H9 (cell line): ENCODE results near the gene PCF11. TPM values are rescaled to one million over a fixed set of nuclear protein-coding genes. Genes with fewer than 3 reads are reported as not detected.

Experiments
- DNase-seq: peaks from one replicate; pipeline ENCODE4 v3.0.0-alpha.2; 2017
- H2AFZ ChIP-seq: one replicate; pipeline ENCODE4 v1.6.1; 2013; ENCODE audit warnings: mild to moderate bottlenecking, low read length, control low read depth, moderate library complexity
- H2AK5ac ChIP-seq: 2 replicates; pipeline ENCODE4 v1.6.1; 2013; ENCODE audit warnings: low read length, control low read depth, mixed read lengths; ENCODE audit not compliant: insufficient read length
- H2BK120ac ChIP-seq: one replicate; pipeline ENCODE4 v1.6.1; 2013; ENCODE audit warnings: low read depth, mild to moderate bottlenecking, low read length, control low read depth, inconsistent platforms; ENCODE audit not compliant: poor library complexity, severe bottlenecking
- H2BK12ac ChIP-seq: 2 replicates; pipeline ENCODE4 v1.6.1; 2013; ENCODE audit warnings: low read length, control low read depth, mixed read lengths, low read depth; ENCODE audit not compliant: insufficient read length
- H2BK15ac ChIP-seq: 2 replicates; pipeline ENCODE4 v1.6.1; 2013; ENCODE audit warnings: low read depth, low read length, control low read depth
- H2BK20ac ChIP-seq: one replicate; pipeline ENCODE4 v1.6.1; 2013; ENCODE audit warnings: low read depth, mild to moderate bottlenecking, low read length, control low read depth, inconsistent platforms; ENCODE audit not compliant: poor library complexity, severe bottlenecking
- H2BK5ac ChIP-seq: 2 replicates; pipeline ENCODE4 v1.6.1; 2013; ENCODE audit warnings: low read length, control low read depth, mixed read lengths; ENCODE audit not compliant: insufficient read length
- H3K14ac ChIP-seq: 2 replicates; pipeline ENCODE4 v1.6.1; 2013; ENCODE audit warnings: low read length, control low read depth; ENCODE audit not compliant: insufficient read depth
- H3K18ac ChIP-seq: 2 replicates; pipeline ENCODE4 v1.6.1; 2013; ENCODE audit warnings: low read depth, mild to moderate bottlenecking, mixed read lengths, low read length, control low read depth; ENCODE audit not compliant: insufficient read length
- H3K23ac ChIP-seq: 2 replicates; pipeline ENCODE4 v1.6.1; 2013; ENCODE audit warnings: low read length, control low read depth, mixed read lengths, low read depth; ENCODE audit not compliant: insufficient read length
- H3K23me2 ChIP-seq: 2 replicates; pipeline ENCODE4 v1.6.1; 2013; ENCODE audit warnings: low read depth, mild to moderate bottlenecking, mixed read lengths, low read length, control low read depth; ENCODE audit not compliant: insufficient read length, poor library complexity, severe bottlenecking
- H3K27ac ChIP-seq: 2 replicates; pipeline ENCODE4 v1.5.1; 2013; ENCODE audit warnings: low read length, control low read depth, mixed read lengths, low read depth; ENCODE audit not compliant: insufficient read length
- H3K27me3 ChIP-seq: 2 replicates; pipeline ENCODE4 v1.6.1; 2013; ENCODE audit warnings: low read length, control low read depth, inconsistent platforms; ENCODE audit not compliant: insufficient read depth
- H3K4ac ChIP-seq: 2 replicates; pipeline ENCODE4 v1.6.1; 2013; ENCODE audit warnings: low read depth, mild to moderate bottlenecking, control low read depth, inconsistent platforms, low read length, moderate library complexity
- H3K4me1 ChIP-seq: 2 replicates; pipeline ENCODE4 v1.6.1; 2013; ENCODE audit warnings: low read length, control low read depth, inconsistent platforms; ENCODE audit not compliant: insufficient read depth
- H3K4me2 ChIP-seq: 2 replicates; pipeline ENCODE4 v1.6.1; 2013; ENCODE audit warnings: low read length, control low read depth, mixed read lengths; ENCODE audit not compliant: insufficient read length, insufficient read depth
- H3K56ac ChIP-seq: 2 replicates; pipeline ENCODE4 v1.6.1; 2013; ENCODE audit warnings: low read depth, mild to moderate bottlenecking, mixed read lengths, low read length, control low read depth; ENCODE audit not compliant: insufficient read length
- H3K79me1 ChIP-seq: 2 replicates; pipeline ENCODE4 v1.6.1; 2013; ENCODE audit warnings: low read depth, mild to moderate bottlenecking, moderate library complexity, low read length, control low read depth, inconsistent platforms; ENCODE audit not compliant: insufficient read depth, poor library complexity, severe bottlenecking
- H3K79me2 ChIP-seq: 2 replicates; pipeline ENCODE4 v1.6.1; 2013; ENCODE audit warnings: low read length, control low read depth, inconsistent platforms; ENCODE audit not compliant: insufficient read depth
- H3K9ac ChIP-seq: 2 replicates; pipeline ENCODE4 v1.6.1; 2013; ENCODE audit warnings: low read length, control low read depth, mixed read lengths; ENCODE audit not compliant: insufficient read length; ENCODE audit errors: extremely low read depth
- H3K9me3 ChIP-seq: one replicate; pipeline ENCODE4 v1.6.1; 2013; ENCODE audit warnings: low read depth, low read length, inconsistent platforms; ENCODE audit not compliant: control insufficient read depth
- H3T11ph ChIP-seq: one replicate; pipeline ENCODE4 v1.6.1; 2013; ENCODE audit warnings: mild to moderate bottlenecking, low read length, control low read depth, inconsistent platforms
- H4K20me1 ChIP-seq: one replicate; pipeline ENCODE4 v1.6.1; 2013; ENCODE audit not compliant: control insufficient read depth, insufficient read length, insufficient read depth
- H4K5ac ChIP-seq: 2 replicates; pipeline ENCODE4 v1.6.1; 2013; ENCODE audit warnings: low read depth, mild to moderate bottlenecking, mixed read lengths, low read length, control low read depth; ENCODE audit not compliant: insufficient read length
- H4K8ac ChIP-seq: replicated peaks from 2 replicates; pipeline ENCODE4 v1.6.1; 2013; ENCODE audit warnings: low read length, control low read depth, mixed read lengths, low read depth; ENCODE audit not compliant: insufficient read length
- H4K91ac ChIP-seq: 2 replicates; pipeline ENCODE4 v1.6.1; 2013; ENCODE audit warnings: low read depth, mild to moderate bottlenecking, moderate library complexity, mixed read lengths, low read length, control low read depth; ENCODE audit not compliant: insufficient read length
- H3K27ac Mint-ChIP-seq, 3 experiments: 2 replicates in 2 of 3; 3 replicates in 1 of 3; pipeline ENCODE4 v1.8.0; 2020 to 2021; ENCODE audit warnings: mixed read lengths in 3 of 3, mild to moderate bottlenecking in 1 of 3, moderate library complexity in 1 of 3
- H3K27me3 Mint-ChIP-seq: 2 replicates; pipeline ENCODE4 v1.8.0; 2021; ENCODE audit warnings: low read depth, mild to moderate bottlenecking, moderate library complexity, mixed read lengths
- H3K36me3 Mint-ChIP-seq, 3 experiments: 2 replicates in 2 of 3; 3 replicates in 1 of 3; pipeline ENCODE4 v1.8.0; 2020 to 2021; ENCODE audit warnings: low read depth in 3 of 3, mixed read lengths in 3 of 3; ENCODE audit not compliant: insufficient read depth in 1 of 3
- H3K4me1 Mint-ChIP-seq, 2 experiments: 2 replicates each; pipeline ENCODE4 v1.8.0; 2020; ENCODE audit warnings: mixed read lengths in 2 of 2
- H3K4me3 Mint-ChIP-seq, 2 experiments: 2 replicates in 1 of 2; 3 replicates in 1 of 2; pipeline ENCODE4 v1.8.0; 2020 to 2021; ENCODE audit warnings: mild to moderate bottlenecking in 2 of 2, mixed read lengths in 2 of 2, moderate library complexity in 1 of 2
- H3K9me3 Mint-ChIP-seq, 2 experiments: 2 replicates in 1 of 2; 3 replicates in 1 of 2; pipeline ENCODE4 v1.8.0; 2020; ENCODE audit warnings: mild to moderate bottlenecking in 2 of 2, mixed read lengths in 2 of 2, moderate library complexity in 1 of 2
- CTCF ChIP-seq: fragments of 200-600 bp; sonication (generic); conservative IDR thresholded peaks from 3 replicates; pipeline ENCODE4 v1.8.0; 2021; ENCODE audit warnings: antibody characterized with exemption, mild to moderate bottlenecking
- WGBS: extraction: QIAGEN DNeasy Blood & Tissue Kit; methylation state at CpG from one replicate; pipeline ENCODE4 v1.1.7; 2013; ENCODE audit warnings: missing lambda C conversion rate, low lambda C conversion rate, mixed read lengths; ENCODE audit not compliant: insufficient read length; ENCODE audit errors: extremely low coverage; 5-methylcytosine and 5-hydroxymethylcytosine counted together
- total RNA-seq: library from RNA; stranded (reverse); gene quantifications from 2 replicates; pipeline ENCODE4 v1.2.1, GENCODE V29; 2021

Gene PCF11
- total RNA-seq, 1 experiment from 2014 or later = 50.9 TPM

- Mint-ChIP-seq H3K27me3 (no peaks in the 10 kb centered on the region), H3K4me1 (peaks cover 26 to 27% of the 10 kb centered on the region in 2 experiments), H3K36me3 (peaks cover 33 to 59% (median 50%) of the 10 kb centered on the region in 3 experiments), H3K4me3 (peak overlapping the region; percentile 100), H3K9me3 (peaks cover 2 to 5% of the 10 kb centered on the region in 2 experiments; a peak in 4 of 5 replicates), H3K27ac (peak overlapping the region in 1 of 3 experiments; percentile 59; a peak in 1 of 7 replicates)
- Histone ChIP-seq H4K8ac (no peak overlapping the region), H3K79me1 (no peaks in the 10 kb centered on the region), H3K79me2 (peaks cover 40% of the 10 kb centered on the region), H3K4me1 (peaks cover 2% of the 10 kb centered on the region; the same call in 1 of the 2 replicates), H3T11ph (no peak overlapping the region), H3K4me2 (peak overlapping the region; percentile 33), H3K4ac (no peak overlapping the region), H2BK5ac (no peak overlapping the region), H2AFZ (no peak overlapping the region), H2AK5ac (no peak overlapping the region), H2BK15ac (no peak overlapping the region), H2BK12ac (no peak overlapping the region), H3K18ac (no peak overlapping the region), H3K27ac (no peak overlapping the region), H4K91ac (no peak overlapping the region), H3K23ac (no peak overlapping the region), H3K27me3 (no peaks in the 10 kb centered on the region), H4K20me1 (no peaks in the 10 kb centered on the region), H2BK20ac (no peak overlapping the region), H3K14ac (no peak overlapping the region), H3K9ac (peak overlapping the region; percentile 40), H4K5ac (no peak overlapping the region), H3K23me2 (peaks cover 7% of the 10 kb centered on the region), H3K56ac (no peak overlapping the region), H3K9me3 (no peaks in the 10 kb centered on the region), H2BK120ac (no peak overlapping the region)
- no peak for TF ChIP-seq CTCF
- DNase-seq = no peak
- no CpG with 5 or more reads among the region's 6 CpGs for WGBS
Measured at GRCh38 chr11:83159902-83160865, 3.3 kb downstream of the PCF11 start.
